NT2/D1 (cell line): ENCODE results near the gene ECHS1.

Source experiments
- SUZ12 ChIP-seq: IDR thresholded peaks from 2 replicates; pipeline ENCODE4 v1.6.1; 2011; ENCODE audit not compliant: insufficient read length, insufficient read depth; ENCODE audit errors: extremely low read depth
- YY1 ChIP-seq: IDR thresholded peaks from 2 replicates; pipeline ENCODE4 v1.6.1; 2011; ENCODE audit not compliant: insufficient read length, insufficient read depth
- ZNF274 ChIP-seq: IDR thresholded peaks from 2 replicates; pipeline ENCODE4 v1.6.1; 2011; ENCODE audit warnings: mild to moderate bottlenecking, low read depth, low read length

DNA sequence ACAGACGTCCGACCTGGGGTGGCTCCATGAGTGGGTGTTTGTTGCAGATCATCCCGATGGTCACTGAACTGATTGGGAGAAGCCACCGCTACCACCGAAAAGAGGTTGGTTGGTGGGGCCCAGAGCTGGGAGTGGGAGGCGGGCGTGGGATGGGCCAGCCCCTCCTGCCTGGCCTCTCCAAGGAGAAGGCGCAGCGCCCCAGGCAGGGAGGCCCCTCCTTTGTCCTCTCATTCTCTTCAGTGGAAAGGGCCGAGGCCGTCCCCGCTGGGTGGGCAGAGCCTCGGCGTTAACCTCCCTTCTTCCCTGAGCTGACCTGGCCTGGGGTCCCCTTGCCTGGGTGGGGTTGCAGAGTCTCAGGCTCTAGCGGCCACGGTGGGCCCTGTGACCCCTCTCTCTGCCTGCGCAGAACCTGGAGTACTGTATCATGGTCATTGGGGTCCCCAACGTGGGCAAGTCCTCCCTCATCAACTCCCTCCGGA, 26.0 kb upstream of the ECHS1 start:
- TF ChIP-seq YY1 (no peak), ZNF274 (no peak), SUZ12 (no peak)
